Measurements from ENCODE around the gene ZNF331. TPM values are rescaled to one million over a fixed set of nuclear protein-coding genes. Genes with fewer than 3 reads are reported as not detected.

Gene ZNF331
- total RNA-seq, 1 experiment from 2014 or later, result 28.0 TPM

- H3K9me3 ChIP-seq (ENCODE audit: low read length), result no peaks in the 10 kb centered on the region
- H4K20me1 ChIP-seq (ENCODE audit: low read length), result no peaks in the 10 kb centered on the region
- ChIA-PET POLR2A (ENCODE audit: unreplicated experiment) (no interaction called here), CTCF (no interaction called here)
- H3K4me2 ChIP-seq (ENCODE audit: low read length), result no peak overlapping the region
- no peak for ATAC-seq
- no peak for DNase-seq
- no peak overlapping the region for H3K9ac ChIP-seq (ENCODE audit: low read length)
- H2AFZ ChIP-seq (ENCODE audit: low read length), result no peak overlapping the region
- H3K4me1 ChIP-seq (ENCODE audit: insufficient read depth, low read length), result peaks cover 6% of the 10 kb centered on the region; the same call in 1 of the 2 replicates
- peak overlapping the region; percentile 36; the same call in 1 of the 2 replicates for H3K27ac ChIP-seq (ENCODE audit: low read length)
- peaks cover 45% of the 10 kb centered on the region for H3K79me2 ChIP-seq (ENCODE audit: low read length)
- BruUV-seq (replicated peaks), result no TSS peak
- H3K4me3 ChIP-seq (ENCODE audit: low read length), result no peak overlapping the region
- H3K36me3 ChIP-seq (ENCODE audit: low read depth, low read length), result peaks cover 16% of the 10 kb centered on the region; the same call in 1 of the 2 replicates
- no peak for TF ChIP-seq EZH2 (IDR thresholded peaks at IDR 0.05; ENCODE audit: low read length, unreplicated experiment)
- H3K9me2 ChIP-seq (replicated peaks; ENCODE audit: low read length), result no peaks in the 10 kb centered on the region
- H3K27me3 ChIP-seq (ENCODE audit: low read length), result no peaks in the 10 kb centered on the region
- intact Hi-C loops (cut with micrococcal nuclease), result no loop called here
- H3F3A ChIP-seq (ENCODE audit: low read length, unreplicated experiment), result no peaks in the 10 kb centered on the region
These were observed 15.2 kb downstream of the ZNF331 start for GRCh38 chr19:53553156-53553555.

- DNase-seq (peak; percentile 82), ATAC-seq (peak; percentile 75)
- Histone ChIP-seq H3F3A (ENCODE audit: low read length, unreplicated experiment) (no peaks in the 10 kb centered on the region), H3K4me3 (ENCODE audit: low read length) (peak overlapping the region; percentile 63), H3K9me2 (replicated peaks; ENCODE audit: low read length) (no peaks in the 10 kb centered on the region), H3K79me2 (ENCODE audit: low read length) (peaks cover 36% of the 10 kb centered on the region), H2AFZ (ENCODE audit: low read length) (peak overlapping the region; percentile 43; the same call in 1 of the 2 replicates), H3K4me1 (ENCODE audit: insufficient read depth, low read length) (peaks cover 6% of the 10 kb centered on the region; the same call in 1 of the 2 replicates), H3K36me3 (ENCODE audit: low read depth, low read length) (peaks cover 25% of the 10 kb centered on the region), H4K20me1 (ENCODE audit: low read length) (no peaks in the 10 kb centered on the region), H3K9ac (ENCODE audit: low read length) (peak overlapping the region; percentile 77), H3K9me3 (ENCODE audit: low read length) (no peaks in the 10 kb centered on the region), H3K27ac (ENCODE audit: low read length) (peak overlapping the region; percentile 58), H3K27me3 (ENCODE audit: low read length) (no peaks in the 10 kb centered on the region), H3K4me2 (ENCODE audit: low read length) (peak overlapping the region; percentile 85)
- CTCF ChIA-PET, result no interaction called here
- intact Hi-C loops (cut with micrococcal nuclease), result no loop called here
- TF ChIP-seq EZH2phosphoT487 (IDR thresholded peaks at IDR 0.05; ENCODE audit: borderline replicate concordance, low read length) (no peak), CTCF (conservative IDR thresholded peaks at IDR 0.05; ENCODE audit: low read depth, low read length) (no peak), EZH2 (IDR thresholded peaks at IDR 0.05; ENCODE audit: low read length, unreplicated experiment) (no peak)
- POLR2A ChIA-PET (ENCODE audit: unreplicated experiment), result no interaction called here
- BruUV-seq (replicated peaks), result no TSS peak
These were observed 16.2 kb downstream of the ZNF331 start for GRCh38 chr19:53553865-53554791.

- H2AFZ ChIP-seq (ENCODE audit: low read length), result peak overlapping the region; percentile 43; the same call in 1 of the 2 replicates
- peak overlapping the region; percentile 58 for H3K27ac ChIP-seq (ENCODE audit: low read length)
These were observed 16.9 kb downstream of the ZNF331 start for GRCh38 chr19:53554804-53555203.

More at GRCh38 chr19:53554804-53555203, 16.9 kb downstream of the ZNF331 start:
- intact Hi-C loops (cut with micrococcal nuclease), result no loop called here
- TF ChIP-seq EZH2phosphoT487 (IDR thresholded peaks at IDR 0.05; ENCODE audit: borderline replicate concordance, low read length) (no peak), CTCF (conservative IDR thresholded peaks at IDR 0.05; ENCODE audit: low read depth, low read length) (no peak)
- peaks cover 29% of the 10 kb centered on the region for H3K36me3 ChIP-seq (ENCODE audit: low read depth, low read length)
- POLR2A ChIA-PET (ENCODE audit: unreplicated experiment), result no interaction called here
- H3K27me3 ChIP-seq (ENCODE audit: low read length), result no peaks in the 10 kb centered on the region
- H3K4me3 ChIP-seq (ENCODE audit: low read length), result peak overlapping the region; percentile 63
- peak overlapping the region; percentile 85 for H3K4me2 ChIP-seq (ENCODE audit: low read length)
- no peaks in the 10 kb centered on the region for H3K9me2 ChIP-seq (replicated peaks; ENCODE audit: low read length)
- peaks cover 6% of the 10 kb centered on the region; the same call in 1 of the 2 replicates for H3K4me1 ChIP-seq (ENCODE audit: insufficient read depth, low read length)
- H3K9me3 ChIP-seq (ENCODE audit: low read length), result no peaks in the 10 kb centered on the region
- H3K9ac ChIP-seq (ENCODE audit: low read length), result peak overlapping the region; percentile 77
- ATAC-seq, result peak; percentile 41
- BruUV-seq (replicated peaks), result TSS peak; percentile 22
- H3F3A ChIP-seq (ENCODE audit: low read length, unreplicated experiment), result no peaks in the 10 kb centered on the region
- CTCF ChIA-PET, result no interaction called here
- H4K20me1 ChIP-seq (ENCODE audit: low read length), result no peaks in the 10 kb centered on the region
- peaks cover 30% of the 10 kb centered on the region for H3K79me2 ChIP-seq (ENCODE audit: low read length)
- no peak for DNase-seq
